Hepatocyte (in vitro differentiated cells): ENCODE measurements around the gene MAPKAP1.

ENCODE experiments used
- CTCF ChIP-seq: fragments of 200-600 bp; sonication (generic); IDR thresholded peaks from 2 replicates; pipeline ENCODE4 v1.5.1; 2016; ENCODE audit warnings: antibody characterized with exemption, mild to moderate bottlenecking; ENCODE audit not compliant: poor library complexity
- EZH2 ChIP-seq: fragments of 200-600 bp; sonication (generic); IDR thresholded peaks from 2 replicates; pipeline ENCODE4 v1.6.1; 2016; ENCODE audit warnings: antibody characterized with exemption, mild to moderate bottlenecking, borderline replicate concordance

GRCh38 chr9:125476645-125477044 lies 230.4 kb downstream of the MAPKAP1 start:
- TF ChIP-seq CTCF, result no peak
- TF ChIP-seq EZH2, result no peak
